Hematopoietic multipotent progenitor cell treated with erythropoietin and hydrocortisone succinate and interleukin-3 and kit ligand, for 6 days (in vitro differentiated cells): ENCODE measurements around the gene CYP39A1.

Source experiments
- DNase-seq: peaks from one replicate; pipeline ENCODE4 v3.0.0-alpha.2; 2015

CYP39A1 gene

DNA sequence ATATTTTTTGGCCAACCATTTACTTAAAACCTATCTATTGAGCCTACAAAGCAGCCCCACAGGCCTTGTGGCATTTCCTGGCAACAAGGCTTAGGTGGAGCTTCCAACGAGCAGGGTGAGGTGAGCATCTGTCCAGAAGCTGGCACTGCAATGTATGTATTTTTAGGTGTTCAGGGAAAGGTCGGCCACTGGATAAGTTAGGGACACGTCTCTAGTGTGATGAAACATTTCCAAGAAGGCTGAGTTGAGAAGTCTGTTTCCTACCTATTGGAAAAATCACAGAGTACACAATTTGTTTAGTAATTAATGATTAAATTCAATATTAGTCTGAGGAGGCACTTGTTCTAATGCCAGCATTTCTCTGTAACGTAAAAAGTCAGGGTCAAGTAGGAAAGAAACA is 143.6 kb downstream of the CYP39A1 start:
- no peak for DNase-seq

DNA sequence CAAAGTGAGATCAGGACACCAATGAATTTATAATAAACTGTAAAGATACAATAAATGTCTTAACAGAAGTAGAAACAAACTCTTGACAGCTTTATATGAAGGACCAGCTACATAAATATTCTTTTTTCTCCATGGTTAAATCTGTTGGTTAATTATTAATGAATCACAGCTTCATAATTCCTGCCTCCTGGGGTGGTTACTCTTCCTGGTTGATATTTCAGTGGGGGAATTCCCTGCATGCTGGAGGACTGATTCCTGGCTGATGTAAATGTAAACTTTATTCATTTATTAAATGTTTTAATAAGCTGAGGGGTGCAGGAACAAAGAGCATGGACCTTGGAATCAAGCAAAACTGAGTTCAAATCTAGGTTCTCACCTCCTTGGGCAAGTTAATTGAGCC is 145.2 kb downstream of the CYP39A1 start:
- no peak for DNase-seq

DNA sequence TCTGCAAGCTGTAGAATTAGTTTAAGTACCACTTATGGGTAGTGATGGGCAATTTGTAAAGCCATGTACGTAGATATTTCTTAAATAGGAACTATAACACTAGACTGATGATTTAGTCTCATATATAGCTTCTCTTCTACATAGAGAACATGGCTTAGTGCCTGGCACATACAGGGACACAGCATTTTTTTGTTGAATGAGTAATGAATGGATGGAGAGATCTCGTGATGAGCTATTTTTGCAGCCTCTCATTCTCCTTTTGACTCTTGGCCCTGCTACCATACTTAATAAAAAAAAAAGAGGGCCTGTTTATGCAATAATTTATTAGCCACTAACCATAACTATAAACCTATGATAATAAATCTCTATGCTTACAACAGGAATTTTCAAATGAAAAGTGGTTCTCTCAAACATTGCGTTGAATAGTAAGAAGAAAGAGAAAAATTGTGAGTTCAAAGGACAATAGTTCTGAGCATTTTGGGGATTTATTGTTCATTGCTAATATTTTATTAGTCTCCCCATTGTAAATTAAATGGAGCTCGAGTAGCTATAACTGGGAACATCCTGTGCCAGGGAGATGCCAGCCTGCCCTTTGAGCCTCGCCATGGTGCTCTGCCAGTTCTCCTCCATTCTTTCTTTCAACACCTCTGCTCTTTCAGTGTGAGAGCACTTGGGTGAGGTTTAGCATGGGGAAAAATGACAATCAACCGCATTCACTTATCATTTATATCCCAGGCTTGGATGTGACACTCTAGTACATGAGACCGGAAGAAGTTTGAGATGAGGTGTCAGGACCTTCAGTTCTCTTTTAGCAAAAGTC is 146.7 kb downstream of the CYP39A1 start:
- DNase-seq: no peak

DNA sequence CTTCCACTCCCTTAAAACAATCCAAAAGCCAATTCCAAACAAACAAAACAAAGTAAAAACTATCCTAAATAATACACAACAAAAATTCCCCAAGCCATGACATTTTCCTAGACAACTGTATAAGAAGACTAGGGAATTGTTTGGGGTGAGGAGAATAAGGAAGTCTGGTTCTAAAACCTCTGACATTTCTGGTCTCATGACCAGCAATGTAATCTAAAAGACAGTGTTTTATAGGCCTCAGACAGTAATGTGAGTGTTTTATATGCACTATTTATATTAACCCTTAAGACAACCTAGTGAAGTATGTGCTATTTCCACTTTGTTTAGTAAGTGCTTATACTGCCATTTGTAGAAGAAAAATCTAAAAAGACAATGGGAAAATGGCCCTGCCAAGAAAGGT is 148.4 kb downstream of the CYP39A1 start:
- no peak for DNase-seq

DNA sequence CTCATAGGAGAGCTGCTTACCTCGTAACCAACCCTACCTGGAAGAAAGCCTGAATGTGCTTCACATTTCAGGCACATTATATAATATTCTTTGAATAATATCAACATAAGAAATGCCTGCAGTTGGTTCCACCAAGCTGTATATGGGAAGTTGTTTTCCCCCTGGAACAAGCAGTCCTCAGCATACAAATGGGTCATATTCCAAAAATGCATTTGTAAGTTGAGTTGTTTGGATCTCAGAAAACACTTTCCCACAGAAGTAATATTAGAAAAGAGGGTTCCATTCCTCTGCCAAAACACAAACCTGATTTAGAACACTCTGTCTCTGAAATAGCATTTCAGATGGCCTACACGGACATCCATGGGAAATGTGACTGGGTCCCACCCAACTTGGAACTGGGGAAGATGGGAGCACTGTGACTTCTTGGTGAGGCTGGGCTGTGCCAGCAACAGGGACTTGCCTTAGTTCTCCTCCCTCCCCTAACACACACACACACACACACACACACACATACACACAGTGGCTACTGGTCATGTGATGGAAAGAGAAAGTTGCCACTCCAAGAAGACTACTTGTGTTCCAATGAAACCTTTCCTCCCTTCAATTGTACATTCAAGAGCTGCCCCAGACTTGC is 150.0 kb downstream of the CYP39A1 start:
- no peak for DNase-seq

DNA sequence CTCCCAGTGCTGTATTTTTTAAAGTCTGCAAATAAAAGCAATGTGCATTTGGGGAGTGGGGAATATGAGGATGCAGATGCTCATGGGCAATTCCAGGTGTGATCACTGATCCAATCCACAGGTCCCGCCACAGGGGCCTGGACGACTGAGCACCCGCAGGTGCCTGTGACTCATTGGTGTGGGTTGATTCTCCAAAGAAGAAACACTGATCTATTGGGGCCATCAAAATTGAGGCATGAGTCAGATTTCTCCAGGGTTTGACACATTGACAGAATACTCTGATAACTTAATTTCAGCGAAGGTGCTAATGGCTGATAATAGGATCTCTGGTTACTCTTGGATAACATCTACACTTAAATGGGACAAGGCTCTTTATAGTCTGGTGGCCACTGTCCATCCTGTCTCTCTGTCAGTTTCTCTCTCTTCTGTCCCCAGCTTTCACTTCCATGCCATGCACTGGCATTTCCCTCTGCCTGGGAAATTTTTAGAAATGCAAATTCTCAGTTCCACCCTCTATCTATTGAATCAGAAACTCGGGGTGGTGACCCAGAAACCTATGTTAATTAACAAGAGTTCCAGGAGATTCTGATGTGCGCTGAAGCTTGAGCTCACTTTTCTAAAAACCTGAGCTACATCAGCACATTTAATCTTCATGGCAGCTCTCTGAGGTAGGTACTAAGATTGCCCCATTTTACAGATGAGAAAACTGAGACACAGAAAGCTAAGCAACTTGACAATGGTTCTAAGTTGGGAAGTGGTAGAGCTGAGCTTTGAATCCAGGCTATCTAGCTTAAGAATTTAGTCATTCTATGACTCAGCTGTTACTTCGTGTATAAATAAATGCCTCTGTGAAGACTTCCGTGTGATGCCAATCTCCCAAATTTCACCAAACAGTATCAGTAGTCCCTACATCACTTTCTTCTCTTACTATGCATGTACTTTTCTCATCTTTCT is 151.2 kb downstream of the CYP39A1 start:
- DNase-seq: no peak

DNA sequence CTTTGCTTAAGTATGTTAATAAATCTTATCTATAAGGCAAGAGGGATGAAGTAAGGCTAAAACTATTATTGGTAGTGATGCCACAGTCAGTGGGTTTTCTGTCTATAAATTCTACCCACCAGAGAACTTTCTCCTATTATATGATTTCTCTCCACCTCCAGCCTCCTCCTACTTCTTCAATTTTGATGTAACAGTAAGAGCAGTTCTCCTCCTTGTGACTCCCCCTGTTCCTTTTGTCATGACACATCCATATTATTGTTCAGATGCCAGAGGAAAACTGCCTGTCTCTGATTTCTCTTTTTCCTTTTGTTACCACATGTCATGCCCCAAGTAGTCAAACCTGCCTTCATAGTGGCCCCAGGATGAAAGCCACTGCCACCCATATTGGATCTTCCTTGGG is 152.2 kb downstream of the CYP39A1 start:
- DNase-seq: no peak
